Measurements from ENCODE around the gene OR4F15.

DNA sequence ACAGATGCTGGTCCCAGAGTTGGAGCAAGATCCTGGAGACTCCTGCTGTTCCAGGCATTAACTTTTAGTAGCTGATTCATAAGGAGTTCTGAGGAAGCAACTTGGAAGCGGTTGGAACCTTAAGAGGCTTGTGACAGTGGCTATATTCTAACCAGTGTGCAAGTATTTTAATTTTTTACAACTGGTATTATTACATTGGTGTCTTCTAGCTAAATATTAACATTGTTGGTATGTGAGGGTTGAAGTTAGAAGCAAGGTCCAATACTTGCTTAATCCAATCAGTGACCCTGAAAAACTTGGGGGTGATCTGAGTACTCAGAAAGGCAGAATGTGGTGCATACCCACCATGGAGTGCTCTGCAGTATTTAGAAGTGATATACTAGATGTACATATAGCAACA is 1.5 kb upstream of the OR4F15 start:
- no peak for TF ChIP-seq POLR2A (IDR thresholded peaks at IDR 0.05)
- TF ChIP-seq, protein P1, sequence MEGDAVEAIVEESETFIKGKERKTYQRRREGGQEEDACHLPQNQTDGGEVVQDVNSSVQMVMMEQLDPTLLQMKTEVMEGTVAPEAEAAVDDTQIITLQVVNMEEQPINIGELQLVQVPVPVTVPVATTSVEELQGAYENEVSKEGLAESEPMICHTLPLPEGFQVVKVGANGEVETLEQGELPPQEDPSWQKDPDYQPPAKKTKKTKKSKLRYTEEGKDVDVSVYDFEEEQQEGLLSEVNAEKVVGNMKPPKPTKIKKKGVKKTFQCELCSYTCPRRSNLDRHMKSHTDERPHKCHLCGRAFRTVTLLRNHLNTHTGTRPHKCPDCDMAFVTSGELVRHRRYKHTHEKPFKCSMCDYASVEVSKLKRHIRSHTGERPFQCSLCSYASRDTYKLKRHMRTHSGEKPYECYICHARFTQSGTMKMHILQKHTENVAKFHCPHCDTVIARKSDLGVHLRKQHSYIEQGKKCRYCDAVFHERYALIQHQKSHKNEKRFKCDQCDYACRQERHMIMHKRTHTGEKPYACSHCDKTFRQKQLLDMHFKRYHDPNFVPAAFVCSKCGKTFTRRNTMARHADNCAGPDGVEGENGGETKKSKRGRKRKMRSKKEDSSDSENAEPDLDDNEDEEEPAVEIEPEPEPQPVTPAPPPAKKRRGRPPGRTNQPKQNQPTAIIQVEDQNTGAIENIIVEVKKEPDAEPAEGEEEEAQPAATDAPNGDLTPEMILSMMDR (IDR thresholded peaks at IDR 0.05): no peak

All from right lobe of liver (tissue), 4 donors.